ENCODE measurements around the gene RIF1. TPM values are rescaled to one million over a fixed set of nuclear protein-coding genes. Genes with fewer than 3 reads are reported as not detected.
A peak's percentile ranks its signal among the peaks of the same experiment; 100 is the strongest.

RIF1 gene
- total and polyA plus RNA-seq, 2 donors from 2014 or later = 2.4 to 36.8 TPM

DNA sequence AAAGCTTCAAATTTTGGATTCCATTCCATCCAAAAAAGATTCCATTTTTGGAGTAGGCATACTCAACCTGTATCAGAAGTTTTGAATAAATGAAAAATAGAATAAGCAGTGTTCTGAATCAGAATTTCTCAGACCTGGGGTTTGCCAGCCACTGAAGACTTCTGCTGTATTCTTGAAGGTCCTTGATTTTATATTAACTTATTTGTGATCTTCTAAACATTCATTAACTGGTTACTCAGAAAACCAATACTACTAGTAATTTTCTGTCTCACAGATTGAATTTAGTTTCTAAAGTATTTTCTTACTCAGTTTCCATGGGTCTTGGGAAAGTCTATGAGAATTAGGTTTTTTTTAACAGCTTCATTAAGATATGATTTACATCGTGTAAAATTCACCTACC is 60.9 kb downstream of the RIF1 start:
- Histone ChIP-seq H3K4me3 (ENCODE audit: low read length in 3 of 3) (no peak overlapping the region), H3K27me3 (ENCODE audit: control insufficient read depth, insufficient read depth, low read length) (no peaks in the 10 kb centered on the region), H3K9me3 (ENCODE audit: control insufficient read depth in 2 of 3, insufficient read depth in 1 of 3, low read length in 3 of 3) (no peaks in the 10 kb centered on the region), H3K4me1 (ENCODE audit: control insufficient read depth in 2 of 3, insufficient read depth in 2 of 3, low read depth in 1 of 3, low read length in 3 of 3) (no peaks in the 10 kb centered on the region), H3K27ac (ENCODE audit: low read depth in 2 of 2, low read length in 2 of 2) (no peak overlapping the region), H3K9ac (ENCODE audit: low read length in 3 of 3) (no peak overlapping the region), H3K36me3 (ENCODE audit: control insufficient read depth in 2 of 3, insufficient read depth in 3 of 3, low read length in 3 of 3) (peaks cover 10 to 37% (median 12%) of the 10 kb centered on the region in 3 donors)
- DNase-seq (no peak), FAIRE-seq (no peak)
- intact Hi-C loops (cut with DNase I) = no loop called here
- TF ChIP-seq, protein P1, sequence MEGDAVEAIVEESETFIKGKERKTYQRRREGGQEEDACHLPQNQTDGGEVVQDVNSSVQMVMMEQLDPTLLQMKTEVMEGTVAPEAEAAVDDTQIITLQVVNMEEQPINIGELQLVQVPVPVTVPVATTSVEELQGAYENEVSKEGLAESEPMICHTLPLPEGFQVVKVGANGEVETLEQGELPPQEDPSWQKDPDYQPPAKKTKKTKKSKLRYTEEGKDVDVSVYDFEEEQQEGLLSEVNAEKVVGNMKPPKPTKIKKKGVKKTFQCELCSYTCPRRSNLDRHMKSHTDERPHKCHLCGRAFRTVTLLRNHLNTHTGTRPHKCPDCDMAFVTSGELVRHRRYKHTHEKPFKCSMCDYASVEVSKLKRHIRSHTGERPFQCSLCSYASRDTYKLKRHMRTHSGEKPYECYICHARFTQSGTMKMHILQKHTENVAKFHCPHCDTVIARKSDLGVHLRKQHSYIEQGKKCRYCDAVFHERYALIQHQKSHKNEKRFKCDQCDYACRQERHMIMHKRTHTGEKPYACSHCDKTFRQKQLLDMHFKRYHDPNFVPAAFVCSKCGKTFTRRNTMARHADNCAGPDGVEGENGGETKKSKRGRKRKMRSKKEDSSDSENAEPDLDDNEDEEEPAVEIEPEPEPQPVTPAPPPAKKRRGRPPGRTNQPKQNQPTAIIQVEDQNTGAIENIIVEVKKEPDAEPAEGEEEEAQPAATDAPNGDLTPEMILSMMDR (IDR thresholded peaks at IDR 0.05; ENCODE audit: borderline replicate concordance, extremely low read depth, insufficient read depth) = no peak

DNA sequence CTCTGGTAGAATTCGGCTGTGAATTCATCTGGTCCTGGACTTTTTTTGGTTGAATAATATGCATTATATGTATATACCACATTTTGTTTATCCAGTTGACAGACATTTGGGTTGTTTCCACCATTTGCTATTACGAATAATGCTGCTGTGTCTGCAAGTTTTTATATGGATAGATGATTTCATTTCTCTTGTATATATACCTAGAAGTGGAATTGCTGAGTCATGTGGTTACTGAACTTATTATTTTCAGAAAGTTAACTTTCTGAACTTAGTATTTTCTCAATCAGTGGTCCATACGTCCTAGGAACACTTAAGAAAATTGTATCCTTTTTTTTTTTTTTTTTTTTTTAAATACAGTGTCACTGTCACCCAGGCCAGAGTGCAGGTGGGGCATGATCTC is 63.3 kb downstream of the RIF1 start:
- no peaks in the 10 kb centered on the region for H3K4me1 ChIP-seq (ENCODE audit: control insufficient read depth in 2 of 3, insufficient read depth in 2 of 3, low read depth in 1 of 3, low read length in 3 of 3)
- no peak overlapping the region for H3K9ac ChIP-seq (ENCODE audit: low read length in 3 of 3)
- FAIRE-seq (no peak), DNase-seq (no peak)
- H3K27me3 ChIP-seq (ENCODE audit: control insufficient read depth, insufficient read depth, low read length) = no peaks in the 10 kb centered on the region
- peaks cover 8 to 32% (median 10%) of the 10 kb centered on the region in 3 donors for H3K36me3 ChIP-seq (ENCODE audit: control insufficient read depth in 2 of 3, insufficient read depth in 3 of 3, low read length in 3 of 3)
- intact Hi-C loops (cut with DNase I) = no loop called here
- H3K9me3 ChIP-seq (ENCODE audit: control insufficient read depth in 2 of 3, insufficient read depth in 1 of 3, low read length in 3 of 3) = no peaks in the 10 kb centered on the region
- H3K27ac ChIP-seq (ENCODE audit: low read depth in 2 of 2, low read length in 2 of 2) = no peak overlapping the region
- no peak overlapping the region for H3K4me3 ChIP-seq (ENCODE audit: low read length in 3 of 3)
- TF ChIP-seq, protein P1 (IDR thresholded peaks at IDR 0.05; ENCODE audit: borderline replicate concordance, extremely low read depth, insufficient read depth) = no peak

DNA sequence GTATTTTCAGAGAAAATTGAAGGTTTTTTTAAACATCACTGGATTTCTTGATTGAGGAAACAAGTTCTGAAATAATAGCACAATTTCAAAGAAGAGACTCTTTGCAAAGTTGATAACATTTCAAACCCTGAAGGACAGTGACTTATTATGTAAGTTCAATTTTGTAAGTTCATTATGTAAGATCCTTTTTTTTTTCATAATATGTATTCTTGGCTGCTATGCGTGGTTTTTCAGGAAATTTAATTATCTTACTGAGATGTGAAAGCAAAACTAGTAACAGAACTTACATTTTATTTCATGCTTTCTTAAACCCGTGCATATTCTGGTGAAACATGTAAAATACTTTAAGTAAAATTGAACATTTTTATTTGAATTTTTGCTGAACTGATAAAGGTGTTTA is 65.4 kb downstream of the RIF1 start:
- Histone ChIP-seq H3K36me3 (ENCODE audit: control insufficient read depth in 2 of 3, insufficient read depth in 3 of 3, low read length in 3 of 3) (peaks cover 0 to 14% (median 9%) of the 10 kb centered on the region in 3 donors), H3K4me1 (ENCODE audit: control insufficient read depth in 2 of 3, insufficient read depth in 2 of 3, low read depth in 1 of 3, low read length in 3 of 3) (no peaks in the 10 kb centered on the region), H3K27me3 (ENCODE audit: control insufficient read depth, insufficient read depth, low read length) (no peaks in the 10 kb centered on the region), H3K9ac (ENCODE audit: low read length in 3 of 3) (no peak overlapping the region), H3K27ac (ENCODE audit: low read depth in 2 of 2, low read length in 2 of 2) (no peak overlapping the region), H3K4me3 (ENCODE audit: low read length in 3 of 3) (no peak overlapping the region), H3K9me3 (ENCODE audit: control insufficient read depth in 2 of 3, insufficient read depth in 1 of 3, low read length in 3 of 3) (no peaks in the 10 kb centered on the region)
- TF ChIP-seq, protein P1 (IDR thresholded peaks at IDR 0.05; ENCODE audit: borderline replicate concordance, extremely low read depth, insufficient read depth) = no peak
- DNase-seq (no peak), FAIRE-seq (peak; percentile 8)
- intact Hi-C loops (cut with DNase I) = no loop called here

DNA sequence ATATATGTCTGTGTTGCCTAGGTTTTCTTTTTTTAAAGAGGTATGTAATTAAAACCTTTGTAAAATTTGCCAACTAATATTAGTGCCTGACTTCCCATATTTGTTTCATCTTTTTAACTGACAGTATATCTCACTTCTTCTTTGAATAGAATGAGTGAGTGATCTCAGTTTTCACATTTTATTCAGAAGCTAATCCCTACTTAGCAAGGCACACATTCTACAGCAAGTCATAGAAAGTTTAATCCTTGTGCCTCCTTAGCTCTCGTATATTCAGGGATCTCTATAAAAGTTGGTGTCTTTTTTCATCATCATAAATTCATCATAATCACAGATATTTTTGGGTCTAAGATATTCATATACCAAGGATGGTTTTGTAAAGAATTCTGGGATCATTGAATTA is 66.6 kb downstream of the RIF1 start:
- FAIRE-seq (no peak), DNase-seq (no peak)
- intact Hi-C loops (cut with DNase I) = no loop called here
- Histone ChIP-seq H3K9ac (ENCODE audit: low read length in 3 of 3) (no peak overlapping the region), H3K9me3 (ENCODE audit: control insufficient read depth in 2 of 3, insufficient read depth in 1 of 3, low read length in 3 of 3) (no peaks in the 10 kb centered on the region), H3K27me3 (ENCODE audit: control insufficient read depth, insufficient read depth, low read length) (no peaks in the 10 kb centered on the region), H3K36me3 (ENCODE audit: control insufficient read depth in 2 of 3, insufficient read depth in 3 of 3, low read length in 3 of 3) (peaks cover 0 to 13% (median 6%) of the 10 kb centered on the region in 3 donors), H3K4me3 (ENCODE audit: low read length in 3 of 3) (no peak overlapping the region), H3K27ac (ENCODE audit: low read depth in 2 of 2, low read length in 2 of 2) (no peak overlapping the region), H3K4me1 (ENCODE audit: control insufficient read depth in 2 of 3, insufficient read depth in 2 of 3, low read depth in 1 of 3, low read length in 3 of 3) (no peaks in the 10 kb centered on the region)
- TF ChIP-seq, protein P1 (IDR thresholded peaks at IDR 0.05; ENCODE audit: borderline replicate concordance, extremely low read depth, insufficient read depth) = no peak

All from kidney (tissue), 14 donors.